CD14-positive monocyte (primary cell): Measurements from ENCODE around the gene TNFAIP8. TPM values are rescaled to one million over a fixed set of nuclear protein-coding genes. Genes with fewer than 3 reads are reported as not detected.

Experiments
- DNase-seq, 3 donors: peaks; one replicate each; pipeline ENCODE4 v3.0.0-alpha.2; 2011 to 2022
- H2AFZ ChIP-seq: 2 replicates; pipeline ENCODE4 v1.6.0; 2012; ENCODE audit warnings: mild to moderate bottlenecking, low read depth, low read length, inconsistent platforms; ENCODE audit not compliant: insufficient read depth, poor library complexity, severe bottlenecking
- H3K27ac ChIP-seq, 2 donors: 1 replicate in 1 of 2; 2 replicates in 1 of 2; pipeline ENCODE4 v1.5.1; 2012 to 2013; ENCODE audit warnings: low read length in 2 of 2, control low read depth in 1 of 2, inconsistent platforms in 1 of 2, low read depth in 1 of 2, mild to moderate bottlenecking in 1 of 2
- H3K27me3 ChIP-seq, 2 donors: one replicate each; pipeline versions ENCODE4 v1.6.0 to v1.6.1; 2011 to 2013; ENCODE audit warnings: low read length in 2 of 2; ENCODE audit not compliant: control insufficient read depth in 2 of 2, insufficient read depth in 2 of 2
- H3K36me3 ChIP-seq, 2 donors: replicated peaks in 1 of 2; 1 replicate in 1 of 2; 2 replicates in 1 of 2; pipeline versions ENCODE4 v1.5.1 to v1.6.1; 2012 to 2013; ENCODE audit warnings: low read length in 2 of 2, control low read depth in 1 of 2, inconsistent platforms in 1 of 2, mild to moderate bottlenecking in 1 of 2; ENCODE audit not compliant: insufficient read depth in 2 of 2, control insufficient read depth in 1 of 2
- H3K4me1 ChIP-seq, 2 donors: 1 replicate in 1 of 2; 2 replicates in 1 of 2; pipeline versions ENCODE4 v1.5.1 to v1.6.1; 2012 to 2013; ENCODE audit warnings: low read length in 2 of 2, control low read depth in 1 of 2, inconsistent platforms in 1 of 2, mild to moderate bottlenecking in 1 of 2, moderate library complexity in 1 of 2; ENCODE audit not compliant: insufficient read depth in 2 of 2, control insufficient read depth in 1 of 2
- H3K4me2 ChIP-seq: replicated peaks from 2 replicates; pipeline ENCODE3; 2012; ENCODE audit warnings: low read length, moderate library complexity, mild to moderate bottlenecking; ENCODE audit not compliant: poor library complexity, severe bottlenecking; ENCODE audit errors: extremely low read depth
- H3K4me3 ChIP-seq, 3 experiments: fragments of 200-600 bp in 1 of 3; sonication (generic) in 1 of 3; replicated peaks in 1 of 3; 1 replicate in 2 of 3; 2 replicates in 1 of 3; pipeline ENCODE4 v1.5.1; 2011 to 2013; ENCODE audit warnings: low read length in 3 of 3, mild to moderate bottlenecking in 3 of 3, control low read depth in 2 of 3, low read depth in 2 of 3, inconsistent platforms in 1 of 3, moderate library complexity in 1 of 3
- H3K79me2 ChIP-seq: 2 replicates; pipeline ENCODE4 v1.6.0; 2012; ENCODE audit warnings: mild to moderate bottlenecking, control low read depth, inconsistent platforms, low read length, moderate library complexity; ENCODE audit not compliant: insufficient read depth
- H3K9ac ChIP-seq: 2 replicates; pipeline ENCODE4 v1.6.0; 2017; ENCODE audit warnings: low read length, mild to moderate bottlenecking; ENCODE audit not compliant: insufficient read depth, poor library complexity, severe bottlenecking
- H3K9me3 ChIP-seq, 2 donors: replicated peaks in 1 of 2; 1 replicate in 1 of 2; 2 replicates in 1 of 2; pipeline versions ENCODE4 v1.5.1 to v1.6.1; 2012 to 2013; ENCODE audit warnings: low read length in 2 of 2, control low read depth in 1 of 2; ENCODE audit not compliant: control insufficient read depth in 1 of 2, insufficient read depth in 1 of 2
- H4K20me1 ChIP-seq: 2 replicates; pipeline ENCODE4 v1.6.0; 2012; ENCODE audit warnings: mild to moderate bottlenecking, low read length, control low read depth, moderate library complexity; ENCODE audit not compliant: insufficient read depth
- H3K27ac Mint-ChIP-seq, 7 donors: one replicate each; pipeline ENCODE4 v1.8.0; 2020; ENCODE audit warnings: mild to moderate bottlenecking in 7 of 7, mixed read lengths in 7 of 7, moderate library complexity in 6 of 7, inconsistent platforms in 2 of 7
- H3K27me3 Mint-ChIP-seq, 3 donors: one replicate each; pipeline ENCODE4 v1.8.0; 2021 to 2022; ENCODE audit warnings: low read depth in 3 of 3, mild to moderate bottlenecking in 3 of 3, mixed read lengths in 3 of 3, moderate library complexity in 3 of 3, inconsistent platforms in 1 of 3
- H3K36me3 Mint-ChIP-seq, 2 donors: one replicate each; pipeline ENCODE4 v1.8.0; 2020; ENCODE audit warnings: mixed read lengths in 2 of 2, inconsistent platforms in 1 of 2, mild to moderate bottlenecking in 1 of 2
- H3K4me1 Mint-ChIP-seq: one replicate; pipeline ENCODE4 v1.8.0; 2020; ENCODE audit warnings: mild to moderate bottlenecking, mixed read lengths
- H3K4me3 Mint-ChIP-seq, 2 donors: one replicate each; pipeline ENCODE4 v1.8.0; 2020; ENCODE audit warnings: mild to moderate bottlenecking in 2 of 2, mixed read lengths in 2 of 2, moderate library complexity in 1 of 2
- H3K9me3 Mint-ChIP-seq, 7 donors: one replicate each; pipeline ENCODE4 v1.8.0; 2020 to 2022; ENCODE audit warnings: mixed read lengths in 7 of 7, mild to moderate bottlenecking in 6 of 7, moderate library complexity in 6 of 7, inconsistent platforms in 2 of 7
- WGBS: methylation state at CpG from one replicate; pipeline ENCODE4 v1.1.5; 2013; ENCODE audit warnings: missing lambda C conversion rate; ENCODE audit not compliant: insufficient coverage; 5-methylcytosine and 5-hydroxymethylcytosine counted together
- intact Hi-C, 2 donors: fragments of 100-400 bp; cut with micrococcal nuclease; formaldehyde crosslinking; loops; one replicate each; pipeline versions ENCODE4 v1.15.0 to v1.15.1; 2023
- polyA plus RNA-seq, 3 donors: library from polyadenylated mRNA; depleted of rRNA in 1 of 3; unstranded in 2 of 3; stranded (reverse) in 1 of 3; fragments of 300-500 nt in 2 of 3; fragments of >200 nt in 1 of 3; fragmentation: Illumina TruSeq in 2 of 3; gene quantifications; 1 replicate in 2 of 3; 2 replicates in 1 of 3; pipeline ENCODE4 v1.2.3, GENCODE V29; 2012 to 2021
- TF ChIP-seq, protein P1 (sequence below): fragments of 200-600 bp; IDR thresholded peaks from one replicate; pipeline ENCODE4 v1.8.0; 2022; ENCODE audit warnings: antibody characterized with exemption, mild to moderate bottlenecking

Gene TNFAIP8
- polyA plus RNA-seq, 3 donors = 20.6 to 55.5 (median 47.0) TPM

DNA sequence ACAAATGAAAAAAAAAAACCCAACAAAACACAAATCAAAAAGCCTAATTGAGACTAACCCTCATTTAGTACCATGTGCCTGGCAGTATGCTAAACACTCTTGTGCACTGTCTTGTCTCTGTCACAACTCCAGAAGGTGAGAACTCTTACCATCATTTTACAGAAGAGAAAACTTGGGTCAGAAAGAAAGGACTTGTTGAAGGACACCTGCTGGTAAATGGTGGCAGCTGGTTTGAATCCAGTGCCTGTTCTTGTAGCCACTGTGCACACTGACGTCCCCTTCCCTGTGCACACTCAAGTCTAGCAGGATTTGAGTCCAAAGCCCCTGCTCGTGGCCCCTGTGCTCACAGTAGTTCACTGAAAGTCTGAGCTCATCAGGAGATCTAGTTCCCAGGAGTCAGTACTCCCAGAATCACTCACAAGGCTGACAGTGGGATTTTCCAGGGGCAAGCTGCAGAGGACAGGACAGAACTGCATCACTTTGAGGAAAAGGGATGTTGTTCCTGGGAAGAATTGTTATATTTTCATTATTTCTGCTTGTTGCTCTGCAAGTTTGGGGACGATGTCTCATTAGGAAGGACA lies 53.5 kb downstream of the TNFAIP8 start:
- no peak for DNase-seq
- Histone ChIP-seq H3K9ac (no peak overlapping the region), H4K20me1 (no peaks in the 10 kb centered on the region), H3K79me2 (no peaks in the 10 kb centered on the region), H3K4me2 (no peak overlapping the region), H3K27ac (no peak overlapping the region), H3K4me3 (no peak overlapping the region), H2AFZ (no peak overlapping the region), H3K36me3 (no peaks in the 10 kb centered on the region), H3K4me1 (peaks cover 24 to 33% of the 10 kb centered on the region in 2 donors), H3K27me3 (no peaks in the 10 kb centered on the region), H3K9me3 (no peaks in the 10 kb centered on the region)
- Mint-ChIP-seq H3K9me3 (peaks cover 0 to 4% (median 0%) of the 10 kb centered on the region in 7 donors), H3K27me3 (peaks cover 0 to 2% (median 1%) of the 10 kb centered on the region in 3 donors), H3K27ac (no peak overlapping the region), H3K36me3 (no peaks in the 10 kb centered on the region), H3K4me3 (no peak overlapping the region), H3K4me1 (peaks cover 33% of the 10 kb centered on the region)
- intact Hi-C loops = loop anchor here in 1 of 2 donors (10.0 kb wide), 1 partner anchor 145 kb away; no protein-coding TSS in a partner anchor
- WGBS = 74% methylated on average over 2 of the region's 3 CpGs
- TF ChIP-seq, protein P1, sequence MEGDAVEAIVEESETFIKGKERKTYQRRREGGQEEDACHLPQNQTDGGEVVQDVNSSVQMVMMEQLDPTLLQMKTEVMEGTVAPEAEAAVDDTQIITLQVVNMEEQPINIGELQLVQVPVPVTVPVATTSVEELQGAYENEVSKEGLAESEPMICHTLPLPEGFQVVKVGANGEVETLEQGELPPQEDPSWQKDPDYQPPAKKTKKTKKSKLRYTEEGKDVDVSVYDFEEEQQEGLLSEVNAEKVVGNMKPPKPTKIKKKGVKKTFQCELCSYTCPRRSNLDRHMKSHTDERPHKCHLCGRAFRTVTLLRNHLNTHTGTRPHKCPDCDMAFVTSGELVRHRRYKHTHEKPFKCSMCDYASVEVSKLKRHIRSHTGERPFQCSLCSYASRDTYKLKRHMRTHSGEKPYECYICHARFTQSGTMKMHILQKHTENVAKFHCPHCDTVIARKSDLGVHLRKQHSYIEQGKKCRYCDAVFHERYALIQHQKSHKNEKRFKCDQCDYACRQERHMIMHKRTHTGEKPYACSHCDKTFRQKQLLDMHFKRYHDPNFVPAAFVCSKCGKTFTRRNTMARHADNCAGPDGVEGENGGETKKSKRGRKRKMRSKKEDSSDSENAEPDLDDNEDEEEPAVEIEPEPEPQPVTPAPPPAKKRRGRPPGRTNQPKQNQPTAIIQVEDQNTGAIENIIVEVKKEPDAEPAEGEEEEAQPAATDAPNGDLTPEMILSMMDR = no peak

DNA sequence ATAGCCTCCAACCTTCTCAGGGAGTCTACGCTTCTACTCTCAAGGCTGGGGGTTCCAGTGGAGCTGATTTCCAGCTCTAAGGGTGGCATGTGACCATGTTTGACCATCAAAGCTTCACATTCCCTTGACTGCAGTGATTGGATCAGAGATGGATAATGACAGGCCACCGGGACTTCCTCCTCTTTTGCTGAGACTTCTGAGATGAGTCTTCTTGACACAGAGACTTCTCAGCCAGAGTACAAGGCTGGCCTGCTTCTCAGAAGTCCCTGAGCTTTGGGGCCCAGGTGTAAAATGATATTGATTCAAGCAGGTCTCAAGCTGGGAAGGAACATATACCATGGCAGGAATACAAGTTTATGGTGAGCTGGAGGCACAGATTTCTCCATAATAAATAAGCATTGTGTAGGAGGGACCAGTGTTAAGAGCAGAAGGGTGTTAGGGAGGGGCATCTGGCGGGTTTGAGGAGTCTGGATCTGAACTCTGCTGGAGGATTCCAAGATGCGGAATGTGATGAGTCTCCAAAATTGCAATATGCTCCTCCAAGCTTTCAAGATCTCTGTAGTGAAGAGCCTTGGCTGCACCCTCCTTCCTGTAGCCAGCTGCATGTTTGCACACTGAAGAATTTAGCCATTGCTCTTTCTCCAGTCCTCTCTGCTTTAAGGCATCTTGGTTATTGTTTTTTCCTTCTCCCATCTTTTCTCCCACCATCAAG lies 54.8 kb downstream of the TNFAIP8 start:
- Histone ChIP-seq H3K27me3 (no peaks in the 10 kb centered on the region), H3K4me3 (no peak overlapping the region), H3K9ac (no peak overlapping the region), H3K79me2 (no peaks in the 10 kb centered on the region), H4K20me1 (no peaks in the 10 kb centered on the region), H3K27ac (no peak overlapping the region), H2AFZ (peak overlapping the region; percentile 6), H3K36me3 (no peaks in the 10 kb centered on the region), H3K4me1 (peaks cover 15 to 23% of the 10 kb centered on the region in 2 donors), H3K9me3 (no peaks in the 10 kb centered on the region), H3K4me2 (no peak overlapping the region)
- Mint-ChIP-seq H3K9me3 (peaks cover 0 to 4% (median 0%) of the 10 kb centered on the region in 7 donors), H3K36me3 (no peaks in the 10 kb centered on the region), H3K4me3 (no peak overlapping the region), H3K27ac (peak overlapping the region in 1 of 7 donors; percentile 31), H3K4me1 (peaks cover 28% of the 10 kb centered on the region), H3K27me3 (peaks cover 0 to 2% (median 1%) of the 10 kb centered on the region in 3 donors)
- WGBS = 94% methylated on average over 3 of the region's 4 CpGs
- TF ChIP-seq, protein P1 = no peak
- intact Hi-C loops = loop anchor here (5.0 to 10.0 kb wide), 4 partner anchors 53 to 426 kb away; partner anchors contain the start of genes DTWD2 (in 1 of the 2) and TNFAIP8 (in 1 of the 2)
- DNase-seq = no peak
